GM21423 (cell line): ENCODE data around the gene ATP11A.

Experiments used
- ATAC-seq: cut with Tn5 transposase; IDR thresholded peaks from one replicate; pipeline ENCODE4 v1.9.1; 2021; ENCODE audit warnings: mild to moderate bottlenecking, moderate library complexity; ENCODE audit not compliant: unreplicated experiment

The ATP11A gene

GRCh38 chr13:112756967-112757758 lies 67.3 kb downstream of the ATP11A start:
- ATAC-seq = no peak

- ATAC-seq = no peak
These were observed 67.9 kb downstream of the ATP11A start for GRCh38 chr13:112757759-112758086.

DNA sequence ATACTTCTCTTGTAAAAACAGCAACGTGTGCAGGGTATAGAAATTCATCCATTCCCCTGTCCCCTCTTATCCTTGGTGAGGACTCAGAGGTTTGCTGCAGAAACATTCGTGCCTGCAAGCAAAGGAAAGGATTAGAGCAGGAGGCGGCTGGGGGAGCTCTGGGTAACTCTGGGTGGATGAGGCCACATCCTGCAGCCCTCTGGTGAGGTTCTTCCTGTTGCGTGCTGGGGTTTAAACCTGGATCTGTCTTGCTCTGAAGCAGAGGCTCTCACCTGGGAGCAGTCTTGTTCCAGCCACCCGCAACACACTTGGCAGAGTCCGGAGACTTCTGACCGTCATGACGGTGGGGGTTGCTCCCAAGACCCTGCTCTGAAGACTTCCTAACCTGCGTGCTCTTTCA lies 69.2 kb downstream of the ATP11A start:
- no peak for ATAC-seq

GRCh38 chr13:112759827-112760226 lies 70.0 kb downstream of the ATP11A start:
- ATAC-seq = no peak

DNA sequence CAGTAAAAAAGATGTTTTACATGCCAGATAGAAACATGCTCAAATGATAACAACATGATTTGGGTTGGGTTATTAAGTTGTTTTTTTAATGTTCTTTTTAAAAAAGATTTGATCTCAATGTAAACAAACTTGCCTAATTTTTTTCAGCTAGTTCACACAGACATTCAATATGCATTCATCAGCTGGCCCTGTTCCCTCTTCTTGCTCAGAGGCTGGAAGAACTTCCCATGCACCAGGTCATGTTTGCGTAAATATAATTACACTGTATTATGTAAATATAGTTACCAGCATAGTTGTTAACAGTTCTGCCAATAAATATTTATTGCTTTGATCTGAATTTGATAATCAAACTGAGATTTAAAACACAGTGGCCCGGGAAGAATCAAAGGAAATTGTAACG lies 70.6 kb downstream of the ATP11A start:
- ATAC-seq = no peak

GRCh38 chr13:112760931-112761330 lies 71.1 kb downstream of the ATP11A start:
- no peak for ATAC-seq

- ATAC-seq = no peak
These were observed 72.2 kb downstream of the ATP11A start for GRCh38 chr13:112761701-112762689.

DNA sequence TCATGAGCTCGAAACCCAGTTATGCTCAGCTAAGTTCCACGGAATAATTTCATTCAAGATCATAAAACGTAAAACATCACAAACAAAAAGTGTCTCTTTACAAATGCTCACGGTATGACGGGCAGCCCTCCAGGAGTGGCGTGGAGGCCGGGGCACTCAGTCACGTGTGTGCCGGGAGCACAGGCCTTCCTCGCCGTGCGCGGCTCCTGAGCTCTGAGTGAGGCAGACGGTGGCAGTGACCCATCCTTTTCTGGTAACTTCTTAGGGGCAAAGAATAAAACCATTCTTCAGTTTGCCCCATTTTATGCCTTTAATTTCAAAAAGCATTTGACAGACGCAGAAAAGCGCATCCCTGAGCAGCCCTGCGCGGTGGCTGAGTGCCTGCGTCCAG lies 72.8 kb downstream of the ATP11A start:
- no peak for ATAC-seq

- no peak for ATAC-seq
These were observed 74.2 kb downstream of the ATP11A start for GRCh38 chr13:112764028-112764427.

DNA sequence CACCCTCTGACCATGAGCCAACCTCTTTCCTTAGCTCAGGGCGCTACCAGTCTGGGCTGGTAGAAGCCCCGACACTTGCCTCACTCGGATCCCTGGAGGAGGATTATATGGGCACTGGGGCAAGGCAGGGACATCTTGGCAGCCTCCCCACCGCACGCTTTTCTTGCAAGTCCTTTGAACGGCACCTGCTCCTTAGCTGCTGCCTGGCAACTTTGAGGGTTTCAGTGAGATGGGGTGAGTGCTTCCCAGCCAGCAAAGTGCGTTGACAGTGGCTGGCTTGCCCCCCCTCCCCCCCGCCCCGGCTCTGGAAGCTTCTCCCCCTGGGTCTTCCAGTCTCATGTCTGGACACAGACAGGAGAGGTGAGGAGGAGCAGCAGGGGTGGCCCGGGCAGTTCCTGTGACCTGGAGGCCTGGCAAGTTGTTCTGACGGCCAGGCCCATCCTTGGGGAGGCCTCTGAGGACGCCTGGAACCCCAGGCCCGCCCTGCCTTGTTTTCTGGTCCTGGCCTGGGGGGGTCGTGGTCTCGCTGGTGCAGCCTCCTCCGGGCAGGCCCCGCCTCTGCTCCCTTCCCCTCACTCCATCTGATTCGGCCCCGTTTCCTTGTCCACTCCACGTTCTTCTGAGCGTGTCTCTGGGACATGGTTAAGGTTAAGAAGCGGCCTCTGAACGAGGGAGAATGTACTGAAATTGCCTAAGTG lies 75.2 kb downstream of the ATP11A start:
- no peak for ATAC-seq

DNA sequence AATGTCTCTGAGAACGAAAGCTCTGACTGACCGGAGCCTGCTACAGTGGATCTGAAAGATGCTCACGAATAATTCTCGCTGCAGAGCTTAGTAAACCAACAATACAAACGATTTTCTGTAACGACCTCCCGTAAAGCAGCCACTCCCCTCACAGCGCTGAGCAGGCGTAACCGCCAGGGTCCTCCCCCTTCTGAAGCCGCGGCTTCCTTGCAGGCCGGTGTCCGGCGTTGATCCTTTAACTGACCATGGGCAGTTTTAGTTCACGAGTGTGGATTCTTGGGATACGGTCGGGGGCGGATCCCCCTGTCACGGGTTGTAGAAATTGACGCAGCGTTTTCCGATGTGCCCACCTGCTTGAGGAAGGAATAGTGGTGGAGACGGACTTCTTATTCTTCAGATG lies 75.9 kb downstream of the ATP11A start:
- ATAC-seq = no peak

GRCh38 chr13:112766336-112766735 lies 76.5 kb downstream of the ATP11A start:
- ATAC-seq = no peak

DNA sequence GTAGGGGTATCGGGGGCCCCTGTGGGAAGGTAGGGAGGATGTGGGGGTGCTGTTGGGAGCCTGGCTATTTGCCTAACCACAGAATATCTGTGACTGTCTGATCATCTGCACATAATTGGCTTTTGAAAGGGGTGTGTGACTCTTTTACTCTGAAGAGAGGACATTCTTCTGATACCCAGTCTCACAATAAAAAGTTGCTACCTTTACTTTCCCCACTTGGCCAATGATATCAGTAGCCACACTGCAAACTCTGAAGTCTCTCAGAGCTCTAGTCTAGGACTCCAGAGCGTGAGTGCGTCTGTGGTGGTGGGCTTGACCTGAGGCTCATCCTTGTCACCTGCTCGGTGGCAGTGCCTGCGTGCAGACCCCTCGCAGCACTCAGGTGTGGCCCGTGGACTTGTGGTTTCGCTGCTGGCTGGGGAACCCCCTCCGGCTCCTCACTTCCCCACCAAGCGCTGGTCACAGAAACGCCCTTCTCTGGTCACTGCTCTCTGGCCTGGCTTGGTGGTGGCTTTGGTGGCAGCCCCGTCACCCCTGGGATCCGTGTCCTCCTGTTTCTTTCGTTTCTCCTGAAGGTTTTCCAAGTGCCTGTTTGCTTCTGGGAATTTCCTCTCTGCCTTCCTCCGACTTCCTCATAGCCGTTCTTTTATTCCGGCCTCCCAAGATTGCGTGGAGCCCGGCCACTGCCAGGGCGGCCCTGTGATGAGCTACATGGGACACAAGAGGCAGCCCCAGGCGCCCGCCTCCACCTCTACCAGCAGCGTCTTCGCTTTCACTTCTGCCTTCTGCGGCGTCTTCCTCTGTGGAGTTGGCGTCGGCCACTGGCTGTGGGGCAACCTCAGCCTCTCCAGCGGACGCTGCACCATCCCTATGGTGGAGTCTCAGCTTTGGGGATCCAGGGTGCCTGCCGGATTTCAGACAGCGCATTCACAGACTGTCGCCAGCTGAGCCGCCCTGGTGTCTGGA lies 78.0 kb downstream of the ATP11A start:
- ATAC-seq = peak; percentile 60

DNA sequence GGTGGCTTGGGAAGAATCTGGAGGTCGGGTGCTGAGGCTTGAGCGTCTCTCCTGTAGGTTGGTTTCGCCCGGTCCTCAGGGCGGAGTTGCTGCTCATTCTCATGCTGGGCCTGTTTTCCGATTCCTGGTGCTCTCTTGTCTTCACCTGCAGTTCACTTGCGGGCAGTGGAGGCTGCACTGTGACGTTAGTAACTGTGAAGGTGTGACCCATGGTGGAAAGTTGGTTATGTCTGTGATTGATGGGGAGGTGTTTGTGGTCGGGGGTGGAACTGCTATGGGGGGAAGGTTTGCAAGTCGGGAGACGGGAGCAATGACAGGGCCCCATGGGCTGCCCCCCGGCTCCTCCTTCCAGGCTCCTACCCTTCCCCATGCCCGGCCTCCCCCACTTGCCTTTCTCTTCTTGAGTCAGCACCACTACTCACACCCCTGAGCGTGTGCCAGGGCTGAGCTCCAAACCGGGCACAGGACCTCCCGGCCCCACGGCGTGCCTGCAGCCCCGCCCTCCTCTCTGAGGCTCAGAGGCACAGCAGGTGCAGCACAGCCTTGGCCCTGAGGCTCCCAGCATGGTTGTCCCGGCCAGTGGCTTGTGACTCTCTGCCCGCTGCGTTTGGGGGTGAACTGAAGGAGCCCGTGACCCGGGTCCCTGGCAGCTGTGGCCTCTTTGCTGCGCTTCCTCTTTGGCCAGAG lies 79.1 kb downstream of the ATP11A start:
- no peak for ATAC-seq

- no peak for ATAC-seq
These were observed 79.8 kb downstream of the ATP11A start for GRCh38 chr13:112769615-112770014.

DNA sequence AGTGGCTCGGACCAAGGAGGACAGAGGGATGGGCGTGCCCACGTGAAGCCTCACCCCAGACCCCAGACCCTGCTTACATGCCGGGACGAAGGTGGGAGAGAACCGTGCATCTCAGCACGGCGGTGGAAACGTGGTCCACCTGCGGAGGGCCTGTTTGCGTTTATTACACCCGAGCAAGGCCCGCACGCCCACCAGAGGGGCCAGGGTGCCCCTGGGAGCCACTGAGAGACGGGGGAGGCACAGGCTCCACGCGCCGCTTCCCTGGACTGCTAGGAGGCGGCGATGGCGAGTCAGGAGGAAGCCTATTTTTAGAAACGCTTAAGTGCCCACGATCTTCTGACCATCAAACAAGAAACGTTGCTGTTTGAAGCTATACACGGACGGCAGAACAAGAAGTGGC lies 80.7 kb downstream of the ATP11A start:
- no peak for ATAC-seq

DNA sequence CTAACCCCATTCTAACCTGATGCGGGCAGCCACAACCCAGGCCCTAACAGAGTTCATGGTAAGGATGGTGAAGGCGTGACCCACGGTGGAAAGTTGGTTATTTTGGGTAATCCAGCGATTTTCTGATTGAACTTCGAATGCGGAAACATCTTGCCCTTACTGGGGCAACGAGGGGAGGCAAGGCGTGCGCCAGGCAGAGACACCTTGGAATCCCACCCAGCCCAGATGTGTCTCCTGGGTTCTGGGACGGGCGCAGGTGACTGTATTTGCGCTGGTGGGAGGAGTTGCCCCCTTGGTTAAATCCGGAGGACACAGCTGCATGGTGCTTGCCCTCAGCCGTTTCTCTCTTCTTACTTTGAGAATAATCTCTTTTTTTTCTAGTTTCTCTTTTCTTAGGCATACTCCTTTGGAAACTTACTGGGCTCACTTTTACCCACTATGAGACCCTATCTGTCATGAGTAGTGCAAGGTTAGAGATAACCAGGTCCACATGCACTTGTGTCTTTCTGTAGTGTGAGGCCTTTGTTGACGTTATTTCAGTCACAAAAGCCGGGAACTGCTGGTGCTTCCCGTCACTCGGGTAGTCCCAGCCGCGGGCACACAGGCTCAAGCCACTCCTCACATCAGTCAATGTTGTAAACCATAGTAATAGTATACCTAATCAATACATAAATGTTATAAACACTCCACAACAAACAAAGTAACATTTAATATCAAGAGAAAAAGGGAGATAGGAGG lies 81.5 kb downstream of the ATP11A start:
- no peak for ATAC-seq

DNA sequence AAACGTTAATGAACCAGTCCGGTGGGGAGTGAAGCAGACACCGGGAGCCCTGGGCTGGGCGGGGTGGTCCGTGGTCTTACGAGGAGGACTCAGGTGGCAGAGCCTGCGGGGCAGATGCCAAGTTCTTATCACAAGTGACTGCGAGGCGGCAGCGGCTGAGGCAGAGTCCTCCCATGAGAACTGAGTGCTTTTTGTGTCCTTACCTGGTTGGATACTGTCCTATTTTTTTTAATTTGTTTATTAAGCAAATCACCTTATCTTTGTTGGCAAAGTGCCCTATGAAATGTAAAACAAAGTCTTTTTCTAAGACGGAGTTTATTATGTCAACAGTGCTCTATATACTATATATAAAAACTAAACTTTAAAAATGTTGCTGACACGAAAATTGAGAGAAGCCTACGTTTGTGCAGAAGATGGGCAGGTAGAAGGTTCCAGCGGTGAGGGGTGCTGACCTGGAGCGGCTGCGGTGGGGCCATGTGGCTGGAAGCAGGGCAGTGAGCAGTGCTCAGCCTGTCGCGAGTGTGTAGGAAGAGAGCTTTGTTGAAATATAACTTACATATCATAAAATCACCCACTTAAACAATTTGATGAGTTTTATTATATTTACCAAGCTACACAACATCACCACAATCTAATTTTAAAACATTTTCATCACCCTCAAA lies 82.2 kb downstream of the ATP11A start:
- no peak for ATAC-seq

- ATAC-seq = no peak
These were observed 82.7 kb downstream of the ATP11A start for GRCh38 chr13:112772539-112772909.
